A204.1 (cell line): ENCODE results near the gene ORM2.
"Not testable (repeated sequence)": the region's sequence is repeated elsewhere in the genome, so short reads cannot be mapped to it uniquely, and the experiment has no call there.

Source experiments
- FAIRE-seq: peaks from 2 replicates; lab custom pipeline; 2012; peaks lifted over from hg19 to GRCh38; lab: Jason Lieb, UNC

ORM2 gene

DNA sequence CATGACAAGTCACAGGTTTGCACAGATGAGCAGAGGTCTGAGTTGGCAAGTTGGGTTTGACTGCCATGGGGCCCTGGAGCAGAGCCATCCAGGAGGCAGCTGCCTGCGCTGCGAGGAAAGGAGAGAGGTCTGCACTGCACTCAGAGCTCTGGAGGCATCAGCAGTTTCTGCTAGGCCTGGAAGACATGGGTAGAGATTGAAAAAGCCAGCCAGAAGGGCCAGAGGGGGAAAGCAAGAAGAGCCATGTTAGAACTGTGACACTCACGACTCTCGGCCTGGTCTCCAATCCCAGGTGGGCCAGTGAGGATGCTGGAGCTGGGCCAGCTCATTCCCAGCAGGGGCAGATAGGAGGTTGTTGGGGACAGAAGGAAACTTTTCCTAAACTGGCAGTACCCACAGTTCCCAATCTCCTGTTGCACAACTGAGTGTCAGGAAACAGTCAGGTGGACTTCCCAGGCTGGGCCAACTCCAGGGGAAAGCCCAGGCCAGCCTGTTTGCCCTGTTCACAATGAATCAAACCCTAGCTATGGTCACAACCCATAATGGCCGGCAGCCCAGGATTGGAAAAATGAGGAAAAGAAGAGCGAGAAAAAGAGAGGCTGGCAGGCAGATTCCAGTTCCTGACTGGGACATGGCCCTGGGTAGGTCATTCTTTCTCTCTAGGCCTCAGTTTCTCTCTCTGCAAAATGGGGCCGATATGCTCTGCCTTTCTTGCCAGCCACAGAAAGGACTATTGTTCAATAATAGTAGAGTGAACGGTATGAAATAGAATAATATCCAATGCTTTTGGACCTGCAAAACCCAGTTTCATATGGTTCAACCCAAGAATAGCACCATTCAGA, 14.6 kb upstream of the ORM2 start:
- FAIRE-seq, result no peak

DNA sequence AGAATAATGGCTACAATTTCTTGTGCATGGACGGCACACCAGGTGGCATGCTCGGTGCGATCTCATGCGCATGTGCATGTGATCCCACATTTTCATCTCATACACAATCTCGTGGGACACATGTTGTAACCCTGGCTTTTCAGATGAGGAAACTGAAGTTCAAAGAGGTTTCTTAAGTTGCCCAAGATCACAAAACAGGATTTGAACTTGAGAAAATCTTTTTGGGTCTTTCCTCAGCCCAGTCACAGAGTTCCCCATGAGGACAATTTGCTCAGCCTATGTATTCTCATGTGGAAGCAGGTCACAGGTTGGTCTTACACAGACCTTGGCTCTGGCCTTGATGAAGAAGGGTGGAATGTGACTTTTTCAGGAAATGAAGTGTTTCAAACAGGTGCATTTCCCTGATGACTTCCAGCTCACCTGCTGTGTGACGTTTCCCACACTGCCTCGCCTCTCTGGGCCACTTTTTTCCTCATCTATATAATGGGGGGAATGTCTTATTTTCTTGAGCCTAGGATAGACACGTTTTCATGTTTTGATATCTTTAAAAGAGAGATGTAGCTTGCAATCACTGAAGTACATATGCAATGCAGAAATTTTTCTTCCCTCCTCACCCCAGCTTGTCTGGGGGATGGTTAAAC, 13.8 kb upstream of the ORM2 start:
- FAIRE-seq, result no peak

DNA sequence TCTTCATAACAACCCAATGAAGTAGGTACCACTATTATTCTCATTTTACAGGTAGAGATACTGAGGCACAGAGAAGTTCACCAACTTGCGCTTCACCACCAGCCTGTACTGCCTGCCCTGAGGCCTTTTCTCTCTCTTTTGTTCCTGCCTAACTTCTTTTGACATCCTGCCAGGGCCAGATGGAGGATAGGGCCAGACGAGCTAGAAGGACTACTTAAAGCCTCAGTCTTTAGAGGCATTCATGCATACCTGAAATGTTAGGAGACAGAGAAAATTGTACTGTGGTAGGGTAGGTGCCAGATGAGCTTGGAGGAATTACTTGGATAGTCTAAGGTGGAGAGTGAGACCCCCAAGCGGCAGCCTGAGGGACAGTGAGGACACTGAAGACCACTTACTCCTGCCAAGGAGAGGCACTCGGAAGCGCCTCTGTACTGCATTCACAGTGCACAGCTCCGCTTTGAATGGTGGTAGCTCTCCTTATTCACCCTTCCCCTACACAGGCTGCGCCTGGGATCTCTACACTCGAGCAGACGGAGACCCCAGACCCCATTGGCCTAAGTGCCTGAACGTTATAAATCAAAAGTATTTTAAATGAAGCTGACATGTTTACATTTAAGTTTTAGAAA, 13.0 kb upstream of the ORM2 start:
- FAIRE-seq, result no peak

DNA sequence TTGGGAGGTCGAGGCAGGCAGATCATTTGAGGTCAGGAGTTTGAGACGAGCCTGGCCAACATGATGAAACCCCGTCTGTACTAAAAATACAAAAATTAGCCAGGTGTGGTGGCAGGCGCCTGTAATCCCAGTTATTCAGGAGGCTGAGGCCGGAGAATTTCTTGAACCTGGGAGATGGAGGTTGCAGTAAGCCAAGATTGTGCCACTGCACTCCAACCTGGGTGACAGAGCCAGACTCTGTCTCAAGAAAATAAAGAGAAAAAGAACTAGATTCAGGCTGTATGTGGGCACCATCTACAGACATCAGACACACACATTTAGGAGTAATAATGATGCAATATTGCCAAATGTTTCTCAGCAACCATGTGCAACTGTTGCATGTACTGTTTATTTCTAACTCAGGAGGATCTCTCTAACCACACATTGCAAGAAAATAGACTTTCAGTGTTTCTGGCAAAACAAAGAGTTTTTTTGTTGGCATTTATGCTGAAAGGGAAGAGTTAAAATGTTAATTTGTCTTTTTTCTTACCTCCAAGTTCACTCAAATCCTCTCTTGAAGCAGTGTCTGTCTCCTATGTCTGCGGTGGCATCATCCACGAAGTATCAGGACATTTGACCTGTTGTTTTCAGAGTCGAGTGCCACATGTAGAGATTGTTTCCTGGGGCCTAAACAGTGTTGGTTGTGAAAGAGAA, 11.9 kb upstream of the ORM2 start:
- no peak for FAIRE-seq

DNA sequence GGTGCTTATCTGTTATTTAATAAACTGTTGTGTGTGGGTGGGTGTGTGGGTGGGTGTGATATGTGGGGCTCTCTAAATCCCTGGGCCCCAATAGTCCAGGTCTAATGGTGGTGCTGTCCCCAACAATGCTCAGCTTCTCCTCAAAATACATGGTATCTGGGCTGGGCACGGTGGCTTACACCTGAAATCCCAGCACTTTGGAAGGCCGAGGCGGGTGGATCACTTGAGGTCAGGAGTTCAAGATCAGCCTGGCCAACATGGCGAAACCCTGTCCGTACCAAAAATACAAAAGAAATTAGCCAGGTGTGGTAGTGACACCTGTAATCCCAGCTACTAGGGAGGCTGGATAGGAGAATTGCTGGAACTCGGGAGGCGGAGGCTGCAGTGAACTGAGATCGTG, 11.3 kb upstream of the ORM2 start:
- no peak for FAIRE-seq

DNA sequence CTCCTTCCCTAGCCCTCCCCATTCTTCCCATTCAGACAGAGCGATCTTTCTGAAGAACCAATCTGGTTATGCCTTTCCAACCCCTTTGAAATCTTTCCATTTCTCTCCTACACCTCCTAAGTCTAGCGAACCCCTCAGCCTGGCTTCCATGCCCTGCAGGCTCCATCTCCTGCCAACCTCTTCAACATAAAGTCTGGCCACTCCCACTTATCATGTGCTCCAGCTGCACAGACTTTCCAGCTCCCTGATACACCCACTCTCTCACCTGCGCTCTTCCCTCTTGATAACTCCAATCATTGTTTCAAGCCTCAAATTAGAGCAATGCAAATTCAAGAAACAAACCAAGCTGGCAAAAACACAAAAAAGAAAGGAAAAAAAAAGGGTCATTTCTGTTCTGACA, 10.5 kb upstream of the ORM2 start:
- no peak for FAIRE-seq

DNA sequence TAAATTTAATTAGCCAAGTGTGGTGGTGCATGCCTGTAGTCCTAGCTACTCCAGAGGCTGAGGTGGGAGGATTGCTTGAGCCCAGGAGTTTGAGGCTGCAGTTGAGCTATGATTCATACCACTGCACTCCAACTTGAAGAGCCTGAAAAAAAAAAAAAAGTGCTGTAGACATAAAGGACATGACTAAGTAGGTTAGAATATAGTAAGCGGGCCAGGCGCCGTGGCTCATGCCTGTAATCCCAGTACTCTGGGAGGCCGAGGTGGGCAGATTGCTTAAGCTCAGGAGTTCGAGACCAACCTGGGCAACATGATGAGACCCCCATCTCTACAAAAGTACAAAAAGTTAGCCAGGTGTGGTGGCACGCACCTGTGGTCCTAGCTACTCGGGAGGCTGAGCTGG, 9.0 kb upstream of the ORM2 start:
- not testable (repeated sequence) for FAIRE-seq

DNA sequence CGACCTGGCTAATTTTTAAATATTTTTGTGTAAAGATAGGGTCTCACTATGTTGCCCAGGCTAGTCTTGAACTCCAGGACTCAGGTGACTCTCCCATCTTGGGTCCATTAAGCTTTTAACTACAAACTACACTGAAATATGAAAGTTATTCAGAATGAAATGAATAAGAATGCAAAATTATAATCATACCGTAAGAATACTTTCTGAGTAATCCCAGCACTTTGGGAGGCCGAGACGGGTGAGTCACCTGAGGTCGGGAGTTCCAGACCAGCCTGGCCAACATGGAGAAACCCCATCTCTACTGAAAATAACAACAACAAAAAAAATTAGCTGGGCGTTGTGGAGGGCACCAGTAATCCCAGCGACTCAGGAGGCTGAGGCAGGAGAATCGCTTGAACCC, 7.9 kb upstream of the ORM2 start:
- FAIRE-seq, result no peak

DNA sequence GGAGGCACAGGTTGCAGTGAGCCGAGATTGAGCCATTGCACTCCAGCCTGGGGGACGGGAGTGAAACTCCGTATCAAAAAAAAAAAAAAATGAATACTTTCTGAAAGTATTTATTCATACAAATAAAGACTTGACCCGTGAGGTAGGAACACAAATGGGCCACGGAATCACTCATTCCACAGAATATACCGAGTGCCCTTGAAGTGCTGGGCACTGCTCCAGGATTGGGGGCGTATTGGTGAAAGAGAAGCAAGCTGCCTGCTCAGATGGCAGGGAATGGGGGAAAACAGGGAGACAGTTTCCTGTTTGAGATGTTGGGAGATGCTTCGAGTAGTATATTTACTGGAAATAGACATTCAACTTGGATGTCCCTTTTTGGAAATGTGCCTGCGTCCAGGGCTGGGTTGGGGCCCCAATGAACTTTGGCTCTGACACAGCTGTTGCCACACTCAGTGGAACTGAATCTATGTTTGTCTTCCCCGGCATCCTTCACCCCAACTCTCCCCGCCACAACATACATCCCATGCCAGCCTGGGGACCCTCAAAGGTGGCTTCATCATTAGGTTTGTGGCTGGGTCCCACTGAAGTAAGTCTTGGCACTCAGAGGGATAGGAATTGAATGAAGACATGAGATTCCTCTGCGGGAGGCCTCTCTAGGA, 7.4 kb upstream of the ORM2 start:
- FAIRE-seq, result not testable (repeated sequence)

DNA sequence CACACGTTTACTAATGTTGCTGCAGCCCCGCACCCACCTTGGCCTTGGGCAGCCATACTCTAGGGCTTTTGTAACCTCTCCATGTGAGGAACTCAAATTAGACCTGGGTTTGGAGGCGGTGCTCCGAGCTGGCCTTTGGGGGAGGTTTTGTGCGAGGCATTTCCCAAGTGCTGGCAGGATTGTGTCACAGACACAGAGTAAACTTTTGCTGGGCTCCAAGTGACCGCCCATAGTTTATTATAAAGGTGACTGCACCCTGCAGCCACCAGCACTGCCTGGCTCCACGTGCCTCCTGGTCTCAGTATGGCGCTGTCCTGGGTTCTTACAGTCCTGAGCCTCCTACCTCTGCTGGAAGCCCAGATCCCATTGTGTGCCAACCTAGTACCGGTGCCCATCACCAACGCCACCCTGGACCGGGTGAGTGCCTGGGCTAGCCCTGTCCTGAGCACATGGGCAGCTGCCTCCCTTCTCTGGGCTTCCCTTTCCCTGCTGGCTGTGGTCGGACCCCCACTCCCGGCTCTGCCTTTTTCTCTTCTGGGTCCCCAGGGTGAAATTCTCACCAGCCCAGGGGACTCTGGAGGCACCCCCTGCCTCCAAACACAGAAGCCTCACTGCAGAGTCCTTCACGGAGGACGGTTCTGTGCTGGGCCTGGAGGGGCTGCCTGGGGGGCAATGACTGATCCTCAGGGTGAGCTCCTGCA, 6.7 kb upstream of the ORM2 start, which contains the start of gene ORM1:
Gene ORM1, plus strand, starts transcription at position 268 of the 701 bp plus-strand sequence. Its CDS starts 36 bp downstream, at position 304.
- FAIRE-seq, result not testable (repeated sequence)

DNA sequence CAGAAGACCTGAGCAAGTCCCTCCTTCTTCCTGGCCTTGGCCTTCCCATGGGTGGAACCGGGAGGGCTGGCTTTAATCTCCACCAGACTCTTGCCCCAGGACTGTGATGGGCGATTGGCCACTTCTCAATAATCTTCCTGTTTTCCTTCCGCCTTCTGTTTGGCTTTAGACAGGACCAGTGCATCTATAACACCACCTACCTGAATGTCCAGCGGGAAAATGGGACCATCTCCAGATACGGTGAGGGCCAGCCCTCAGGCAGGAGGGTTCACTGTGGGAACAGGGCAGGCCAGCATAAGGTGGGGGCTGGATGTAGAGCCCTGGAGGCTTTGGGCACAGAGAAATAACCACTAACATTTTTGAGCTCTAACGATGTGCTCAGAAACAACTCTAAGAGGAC, 5.8 kb upstream of the ORM2 start:
- FAIRE-seq, result not testable (repeated sequence)

DNA sequence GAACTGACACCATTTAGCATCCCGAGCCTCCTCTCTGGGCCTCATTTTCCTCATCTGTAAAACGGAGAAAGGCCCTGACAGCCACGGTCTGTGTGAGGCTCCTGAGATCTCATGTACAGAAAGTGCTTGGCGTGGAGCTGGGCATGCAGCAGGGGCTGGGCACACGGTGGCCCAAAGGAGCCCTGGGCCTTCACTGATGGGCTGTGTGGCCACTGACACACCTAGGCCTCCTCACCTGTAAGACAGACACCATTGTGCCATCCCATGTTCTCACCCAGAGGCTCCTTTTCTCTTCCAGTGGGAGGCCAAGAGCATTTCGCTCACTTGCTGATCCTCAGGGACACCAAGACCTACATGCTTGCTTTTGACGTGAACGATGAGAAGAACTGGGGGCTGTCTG, 5.2 kb upstream of the ORM2 start:
- FAIRE-seq, result no peak

DNA sequence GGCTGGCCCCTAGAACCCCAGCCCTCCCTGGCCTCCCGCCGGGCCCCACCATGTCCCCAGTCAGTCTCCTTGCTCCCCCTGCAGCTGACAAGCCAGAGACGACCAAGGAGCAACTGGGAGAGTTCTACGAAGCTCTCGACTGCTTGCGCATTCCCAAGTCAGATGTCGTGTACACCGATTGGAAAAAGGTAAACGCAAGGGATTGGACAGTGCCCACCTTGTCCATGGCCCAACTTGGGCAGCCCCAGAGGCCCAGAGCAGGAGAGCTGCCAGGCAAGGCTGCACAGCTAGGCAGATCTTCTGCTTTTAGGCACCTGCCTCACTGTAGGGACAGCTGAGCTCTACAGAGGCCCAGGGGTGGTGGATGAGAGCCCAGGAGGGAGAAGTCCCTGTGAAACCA, 4.7 kb upstream of the ORM2 start:
- FAIRE-seq, result not testable (repeated sequence)

DNA sequence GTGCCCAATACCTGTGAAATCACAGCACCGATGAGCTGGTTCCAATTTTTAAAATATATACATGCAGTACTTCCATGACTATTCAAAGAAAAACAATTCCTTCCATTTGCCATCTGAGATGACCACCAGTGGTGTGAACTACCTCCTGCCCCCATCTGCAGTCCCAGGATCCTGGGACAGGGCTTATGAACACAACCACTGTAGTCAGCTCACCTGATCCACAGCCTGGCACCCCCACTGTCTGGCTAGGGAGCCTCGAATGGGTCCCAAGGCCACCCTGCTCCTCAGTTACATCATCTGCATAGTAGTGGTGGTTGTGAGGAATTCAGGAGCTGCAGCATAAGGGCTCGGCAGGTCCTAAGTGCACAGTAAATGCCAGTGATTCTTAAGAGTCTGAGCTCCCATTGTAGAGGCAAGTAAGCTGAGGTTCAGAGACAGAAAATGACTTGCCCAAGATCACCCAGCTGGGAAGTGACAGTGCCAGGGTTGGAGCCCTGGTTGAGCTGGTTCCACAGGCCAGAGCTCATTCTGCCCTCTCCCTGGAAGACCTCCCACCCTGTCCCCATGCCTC, 3.9 kb upstream of the ORM2 start:
- FAIRE-seq, result not testable (repeated sequence)

DNA sequence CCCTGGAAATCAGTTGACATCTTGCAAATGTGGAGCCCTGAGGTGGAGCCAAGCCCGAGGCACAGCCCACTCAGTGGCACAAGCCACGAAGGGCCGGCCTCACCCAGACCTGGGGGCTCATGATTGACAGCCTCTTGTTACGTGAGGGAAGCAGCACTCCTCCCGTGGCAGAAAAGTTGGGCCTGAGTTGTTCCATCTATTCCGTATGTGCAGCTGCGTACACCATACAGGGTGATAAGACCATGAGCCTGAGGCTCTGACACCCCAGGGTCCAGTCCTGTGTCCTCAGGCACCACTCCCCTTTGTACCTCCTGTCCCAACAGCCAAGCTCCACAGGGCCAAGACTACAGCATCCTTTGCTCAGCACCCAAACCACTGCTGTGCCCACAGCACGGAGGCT, 1.9 kb upstream of the ORM2 start:
- no peak for FAIRE-seq

DNA sequence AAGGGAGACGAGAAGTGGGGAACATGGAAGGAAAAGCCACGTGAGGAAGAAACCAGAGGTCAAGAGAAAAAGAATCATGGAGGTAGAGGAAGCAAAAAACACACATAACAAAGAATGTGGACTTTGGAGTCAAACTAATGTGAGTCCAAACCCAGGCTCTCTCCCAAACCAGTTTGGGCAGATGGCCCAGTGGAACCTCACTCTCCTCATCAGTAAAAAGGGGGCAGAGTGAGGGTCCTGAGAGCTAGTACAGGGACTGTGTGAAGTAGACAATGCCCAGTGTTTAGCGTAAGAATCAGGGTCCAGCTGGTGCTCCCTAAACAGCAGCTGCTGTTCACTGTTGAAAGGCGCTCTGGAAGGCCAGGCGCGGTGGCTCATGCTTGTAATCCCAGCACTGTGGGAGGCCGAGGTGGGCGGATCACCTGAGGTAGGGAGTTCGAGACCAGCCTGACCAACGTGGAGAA, 1.3 kb upstream of the ORM2 start:
- not testable (repeated sequence) for FAIRE-seq

DNA sequence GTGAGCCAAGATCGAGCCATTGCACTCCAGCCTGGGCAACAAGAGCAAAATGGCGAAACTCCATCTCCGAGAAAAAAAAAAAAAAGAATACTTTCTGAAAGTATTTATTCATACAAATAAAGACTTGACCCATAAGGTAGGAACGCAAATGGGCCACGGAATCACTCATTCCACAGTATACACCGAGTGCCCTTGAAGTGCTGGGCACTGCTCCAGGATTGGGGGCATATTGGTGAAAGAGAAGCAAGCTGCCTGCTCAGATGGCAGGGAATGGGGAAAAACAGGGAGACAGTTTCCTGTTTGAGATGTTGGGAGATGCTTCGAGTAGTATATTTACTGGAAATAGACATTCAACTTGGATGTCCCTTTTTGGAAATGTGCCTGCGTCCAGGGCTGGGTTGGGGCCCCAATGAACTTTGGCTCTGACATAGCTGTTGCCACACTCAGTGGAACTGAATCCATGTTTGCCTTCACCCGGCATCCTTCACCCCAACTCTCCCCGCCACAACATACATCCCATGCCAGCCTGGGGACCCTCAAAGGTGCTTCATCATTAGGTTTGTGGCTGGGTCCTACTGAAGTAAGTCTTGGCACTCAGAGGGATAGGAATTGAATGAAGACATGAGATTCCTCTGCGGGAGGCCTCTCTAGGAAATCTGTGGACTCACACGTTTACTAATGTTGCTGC, 588 bp upstream of the ORM2 start:
- FAIRE-seq, result not testable (repeated sequence)

DNA sequence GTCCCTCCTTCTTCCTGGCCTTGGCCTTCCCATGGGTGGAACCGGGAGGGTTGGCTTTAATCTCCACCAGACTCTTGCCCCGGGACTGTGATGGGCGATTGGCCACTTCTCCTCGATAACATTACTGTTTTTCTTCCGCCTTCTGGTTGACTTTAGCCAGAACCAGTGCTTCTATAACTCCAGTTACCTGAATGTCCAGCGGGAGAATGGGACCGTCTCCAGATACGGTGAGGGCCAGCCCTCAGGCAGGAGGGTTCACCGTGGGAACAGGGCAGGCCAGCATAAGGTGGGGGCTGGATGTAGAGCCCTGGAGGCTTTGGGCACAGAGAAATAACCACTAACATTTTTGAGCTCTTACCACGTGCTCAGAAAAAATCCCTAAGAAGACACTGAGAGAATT, 967 bp downstream of the ORM2 start:
- FAIRE-seq, result no peak

DNA sequence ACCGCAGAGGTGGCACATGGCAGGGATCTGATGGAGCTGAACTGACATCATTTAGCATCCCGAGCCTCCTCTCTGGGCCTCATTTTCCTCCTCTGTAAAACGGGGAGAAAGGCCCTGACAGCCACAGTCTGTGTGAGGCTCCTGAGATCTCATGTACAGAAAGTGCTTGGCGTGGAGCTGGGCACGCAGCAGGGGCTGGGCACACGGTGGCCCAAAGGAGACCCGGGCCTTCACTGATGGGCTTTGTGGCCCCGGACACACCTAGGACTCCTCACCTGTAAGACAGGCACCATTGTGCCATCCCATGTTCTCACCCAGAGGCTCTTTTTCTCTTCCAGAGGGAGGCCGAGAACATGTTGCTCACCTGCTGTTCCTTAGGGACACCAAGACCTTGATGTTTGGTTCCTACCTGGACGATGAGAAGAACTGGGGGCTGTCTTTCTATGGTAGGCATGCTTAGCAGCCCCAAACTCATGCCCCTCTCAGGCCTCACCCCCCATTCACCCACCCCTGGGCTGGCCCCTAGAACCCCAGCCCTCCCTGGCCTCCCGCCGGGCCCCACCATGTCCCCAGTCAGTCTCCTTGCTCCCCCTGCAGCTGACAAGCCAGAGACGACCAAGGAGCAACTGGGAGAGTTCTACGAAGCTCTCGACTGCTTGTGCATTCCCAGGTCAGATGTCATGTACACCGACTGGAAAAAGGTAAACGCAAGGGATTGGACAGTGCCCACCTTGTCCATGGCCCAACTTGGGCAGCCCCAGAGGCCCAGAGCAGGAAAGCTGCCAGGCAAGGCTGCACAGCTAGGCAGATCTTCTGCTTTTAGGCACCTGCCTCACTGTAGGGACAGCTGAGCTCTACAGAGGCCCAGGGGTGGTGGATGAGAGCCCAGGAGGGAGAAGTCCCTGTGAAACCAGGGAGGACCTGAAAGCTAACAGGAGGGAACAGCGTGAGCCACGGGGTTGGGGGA, 1.8 kb downstream of the ORM2 start:
- not testable (repeated sequence) for FAIRE-seq
